ENCODE measurements around the gene NADSYN1. TPM values are rescaled to one million over a fixed set of nuclear protein-coding genes. Genes with fewer than 3 reads are reported as not detected.

Gene NADSYN1
- total RNA-seq, 2 donors from 2014 or later = 45.7 to 71.2 TPM

DNA sequence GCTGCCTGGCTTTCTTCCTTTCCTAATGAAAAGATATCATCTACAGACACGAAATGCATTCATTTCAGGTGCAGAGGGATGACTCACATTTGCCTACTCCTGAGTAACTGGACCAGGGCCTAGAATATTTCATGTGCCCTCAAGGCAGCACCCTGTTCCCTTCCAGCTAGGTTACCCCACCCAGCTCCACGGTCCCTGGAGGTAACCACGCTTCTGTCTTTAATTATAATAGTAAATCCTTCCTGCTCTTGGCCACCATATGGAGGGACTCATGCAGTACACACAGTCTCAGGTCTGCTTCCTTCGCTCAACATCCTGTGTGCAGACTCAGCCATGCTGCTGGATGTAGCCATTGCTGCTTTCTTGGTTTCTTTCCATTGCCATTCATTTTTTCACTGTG lies 27.1 kb upstream of the NADSYN1 start:
- TF ChIP-seq, protein P1, sequence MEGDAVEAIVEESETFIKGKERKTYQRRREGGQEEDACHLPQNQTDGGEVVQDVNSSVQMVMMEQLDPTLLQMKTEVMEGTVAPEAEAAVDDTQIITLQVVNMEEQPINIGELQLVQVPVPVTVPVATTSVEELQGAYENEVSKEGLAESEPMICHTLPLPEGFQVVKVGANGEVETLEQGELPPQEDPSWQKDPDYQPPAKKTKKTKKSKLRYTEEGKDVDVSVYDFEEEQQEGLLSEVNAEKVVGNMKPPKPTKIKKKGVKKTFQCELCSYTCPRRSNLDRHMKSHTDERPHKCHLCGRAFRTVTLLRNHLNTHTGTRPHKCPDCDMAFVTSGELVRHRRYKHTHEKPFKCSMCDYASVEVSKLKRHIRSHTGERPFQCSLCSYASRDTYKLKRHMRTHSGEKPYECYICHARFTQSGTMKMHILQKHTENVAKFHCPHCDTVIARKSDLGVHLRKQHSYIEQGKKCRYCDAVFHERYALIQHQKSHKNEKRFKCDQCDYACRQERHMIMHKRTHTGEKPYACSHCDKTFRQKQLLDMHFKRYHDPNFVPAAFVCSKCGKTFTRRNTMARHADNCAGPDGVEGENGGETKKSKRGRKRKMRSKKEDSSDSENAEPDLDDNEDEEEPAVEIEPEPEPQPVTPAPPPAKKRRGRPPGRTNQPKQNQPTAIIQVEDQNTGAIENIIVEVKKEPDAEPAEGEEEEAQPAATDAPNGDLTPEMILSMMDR (IDR thresholded peaks at IDR 0.05) = no peak
- no peak for TF ChIP-seq POLR2A (IDR thresholded peaks at IDR 0.05)
- DNase-seq (no peak), ATAC-seq (no peak)
- H3K27ac ChIP-seq = no peak overlapping the region
- H3K4me1 ChIP-seq = no peaks in the 10 kb centered on the region
- no peaks in the 10 kb centered on the region for H3K36me3 ChIP-seq (replicated peaks in 1 of 2; ENCODE audit: insufficient read depth in 1 of 2, low read depth in 2 of 2)
- no peaks in the 10 kb centered on the region for H3K9me3 ChIP-seq
- no peak overlapping the region for H3K4me3 ChIP-seq
- intact Hi-C loops (cut with DNase I) = no loop called here
- H3K27me3 ChIP-seq = no peaks in the 10 kb centered on the region
- WGBS, 2 donors = 76 to 80% methylated on average over 4 of the region's 4 CpGs

DNA sequence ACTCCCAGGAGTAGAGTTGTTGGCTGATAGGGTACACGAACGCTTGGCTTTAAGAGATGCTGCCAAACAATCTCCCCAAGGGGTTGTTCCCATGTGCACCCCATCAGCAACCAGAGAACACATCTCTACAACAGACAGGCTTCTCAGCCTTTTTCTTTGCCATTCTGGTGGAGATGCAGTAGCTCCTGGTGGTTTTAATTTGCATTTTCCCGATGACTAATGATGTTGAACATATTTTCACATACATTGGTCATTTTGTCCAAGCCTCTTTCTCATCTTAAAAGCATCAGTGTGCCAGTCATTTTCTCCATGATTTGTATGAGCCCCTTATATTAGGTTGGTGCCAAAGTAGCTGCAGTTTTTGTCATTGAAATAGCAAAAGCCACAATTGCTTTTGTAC lies 26.6 kb upstream of the NADSYN1 start:
- no peaks in the 10 kb centered on the region for H3K4me1 ChIP-seq
- DNase-seq = no peak
- 77 to 86% methylated on average over 3 of the region's 3 CpGs for WGBS, 2 donors
- H3K36me3 ChIP-seq (replicated peaks in 1 of 2; ENCODE audit: insufficient read depth in 1 of 2, low read depth in 2 of 2) = no peaks in the 10 kb centered on the region
- no peak for TF ChIP-seq POLR2A (IDR thresholded peaks at IDR 0.05)
- TF ChIP-seq, protein P1 (IDR thresholded peaks at IDR 0.05) = no peak
- no peaks in the 10 kb centered on the region for H3K9me3 ChIP-seq
- ATAC-seq = no peak
- no peak overlapping the region for H3K4me3 ChIP-seq
- H3K27ac ChIP-seq = no peak overlapping the region
- intact Hi-C loops (cut with DNase I) = no loop called here
- H3K27me3 ChIP-seq = no peaks in the 10 kb centered on the region

DNA sequence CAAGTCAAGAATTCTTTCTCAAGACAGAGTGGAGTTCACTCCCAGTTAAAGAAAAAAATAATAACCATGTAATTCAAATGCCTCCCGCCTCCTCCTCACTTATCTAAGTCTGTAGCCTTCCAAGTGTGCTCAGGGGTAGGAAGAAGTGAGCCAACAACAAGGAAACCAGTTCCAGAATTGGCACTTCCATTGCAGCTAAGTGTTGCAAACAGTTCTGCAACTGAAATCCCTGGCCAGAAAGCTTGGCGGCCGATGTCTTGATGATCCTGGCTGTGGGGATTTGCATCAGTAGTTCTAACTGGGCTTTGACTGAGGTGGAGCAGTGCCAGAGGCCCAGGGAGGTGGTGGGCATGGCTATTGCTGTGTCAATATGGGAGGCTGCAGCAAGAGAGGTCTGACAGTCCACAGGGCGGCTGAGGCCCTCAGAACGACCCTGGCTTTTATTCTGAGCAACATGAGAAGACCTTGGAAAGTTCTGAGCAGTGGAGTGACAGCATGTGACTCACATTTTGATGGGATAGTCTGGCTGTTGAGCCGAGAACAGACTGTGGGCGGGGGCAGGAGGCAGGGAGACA lies 24.1 kb upstream of the NADSYN1 start:
- Histone ChIP-seq H3K4me1 (no peaks in the 10 kb centered on the region), H3K27me3 (no peaks in the 10 kb centered on the region), H3K9me3 (no peaks in the 10 kb centered on the region), H3K4me3 (no peak overlapping the region), H3K27ac (no peak overlapping the region), H3K36me3 (replicated peaks in 1 of 2; ENCODE audit: insufficient read depth in 1 of 2, low read depth in 2 of 2) (no peaks in the 10 kb centered on the region)
- 70 to 76% methylated on average over 3 to 7 of the region's 7 CpGs for WGBS, 2 donors
- TF ChIP-seq, protein P1 (IDR thresholded peaks at IDR 0.05) = no peak
- no peak for TF ChIP-seq POLR2A (IDR thresholded peaks at IDR 0.05)
- DNase-seq (no peak), ATAC-seq (no peak)
- intact Hi-C loops (cut with DNase I) = no loop called here

DNA sequence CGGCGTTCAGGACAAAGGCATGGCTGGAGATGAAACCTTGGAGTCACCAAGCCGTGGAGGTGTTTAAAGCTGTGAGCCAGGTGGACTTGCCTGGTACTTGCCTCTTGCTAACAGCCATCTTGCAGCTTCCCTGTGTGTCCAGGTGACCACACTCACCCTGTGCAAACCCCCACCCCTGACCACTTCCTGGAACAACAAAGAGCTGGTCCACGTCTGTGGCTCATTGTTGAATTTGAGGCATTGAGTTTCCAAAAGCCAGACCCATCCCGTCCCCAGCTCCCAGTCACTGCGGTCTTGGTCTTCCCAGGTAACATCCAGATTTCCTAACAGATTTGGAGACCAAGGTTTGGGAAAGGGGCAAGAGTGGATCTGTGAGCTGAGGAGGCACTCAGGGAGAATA lies 23.3 kb upstream of the NADSYN1 start:
- ATAC-seq = no peak
- 85 to 87% methylated on average over 6 of the region's 6 CpGs for WGBS, 2 donors
- intact Hi-C loops (cut with DNase I) = loop anchor here (5.0 kb wide), 1 partner anchor 322 kb away; no protein-coding TSS in a partner anchor

More for the DNA sequence above, 23.3 kb upstream of the NADSYN1 start:
- Histone ChIP-seq H3K36me3 (replicated peaks in 1 of 2; ENCODE audit: insufficient read depth in 1 of 2, low read depth in 2 of 2) (no peaks in the 10 kb centered on the region), H3K9me3 (no peaks in the 10 kb centered on the region), H3K27me3 (no peaks in the 10 kb centered on the region), H3K27ac (no peak overlapping the region), H3K4me3 (no peak overlapping the region), H3K4me1 (no peaks in the 10 kb centered on the region)
- no peak for TF ChIP-seq POLR2A (IDR thresholded peaks at IDR 0.05)
- TF ChIP-seq, protein P1 (IDR thresholded peaks at IDR 0.05) = no peak
- no peak for DNase-seq

Measured in body of pancreas (tissue), 4 donors.